ENCODE measurements around the gene RNF148. TPM values are rescaled to one million over a fixed set of nuclear protein-coding genes. Genes with fewer than 3 reads are reported as not detected.

RNF148 gene
- polyA plus RNA-seq, 6 donors from 2014 or later = not detected

GRCh38 chr7:122652876-122653275 is 49.8 kb downstream of the RNF148 start:
- ATAC-seq (ENCODE audit: low read depth in 2 of 2) (no peak), DNase-seq (no peak)
- Mint-ChIP-seq H3K4me3 (no peak overlapping the region), H3K27ac (no peak overlapping the region), H3K9me3 (peaks cover 0 to 5% (median 3%) of the 10 kb centered on the region in 7 donors), H3K4me1 (no peaks in the 10 kb centered on the region), H3K27me3 (no peaks in the 10 kb centered on the region), H3K36me3 (no peaks in the 10 kb centered on the region)

Other genes starting within 250 kb of the RNF148 start
- gene RNF133, start 3.8 kb downstream of the RNF148 start, polyA plus RNA-seq (ENCODE audit: low read depth in 6 of 6) = not detected
- not detected for gene CADPS2, start 183.5 kb upstream of the RNF148 start, polyA plus RNA-seq (ENCODE audit: low read depth in 6 of 6)